Endothelial cell of umbilical vein (primary cell): ENCODE data around the gene TMEM269. TPM values are rescaled to one million over a fixed set of nuclear protein-coding genes. Genes with fewer than 3 reads are reported as not detected.
"Not testable (repeated sequence)": the region's sequence is repeated elsewhere in the genome, so short reads cannot be mapped to it uniquely, and the experiment has no call there.

ENCODE experiments used
- BruUV-seq: library from RNA; stranded (reverse); fragments of 400-500 nt; replicated peaks from 2 replicates; lab custom pipeline; 2021; lab: Mats Ljungman, UMichigan
- CTCF ChIA-PET: fragments of 300-600, 350-600 bp; sonication (Branson Sonifier 250); formaldehyde crosslinking; loops from one replicate; lab custom pipeline; 2021; ENCODE audit warnings: antibody characterized with exemption, inconsistent platforms; lab: Charles Lee
- POLR2A ChIA-PET: fragments of 300-600, 350-600 bp; sonication (Branson Sonifier 250); formaldehyde crosslinking; loops from one replicate; lab custom pipeline; 2021; ENCODE audit warnings: antibody characterized with exemption, inconsistent platforms; lab: Charles Lee
- DNase-seq: peaks from one replicate; pipeline ENCODE4 v3.0.0-alpha.2; 2011; ENCODE audit warnings: low read depth, low spot score
- FAIRE-seq: peaks from 2 replicates; lab custom pipeline; 2011; peaks lifted over from hg19 to GRCh38; lab: Jason Lieb, UNC
- H2AFZ ChIP-seq: 2 replicates; pipeline ENCODE4 v1.6.0; 2012; ENCODE audit warnings: low read depth, low read length, control low read depth, inconsistent platforms
- H3K27ac ChIP-seq: 2 replicates; pipeline ENCODE4 v1.5.1; 2011; ENCODE audit warnings: low read depth, mild to moderate bottlenecking, control low read depth, low read length, moderate library complexity; ENCODE audit not compliant: insufficient read depth
- H3K27me3 ChIP-seq, 2 experiments: 2 replicates each; pipeline versions ENCODE4 v1.6.0 to v1.6.1; 2011; ENCODE audit warnings: low read length in 2 of 2, mixed read lengths in 1 of 2; ENCODE audit not compliant: control insufficient read depth in 2 of 2, insufficient read depth in 2 of 2
- H3K36me3 ChIP-seq, 2 experiments: 2 replicates in 1 of 2; 3 replicates in 1 of 2; pipeline ENCODE4 v1.5.1; 2011; ENCODE audit warnings: low read length in 2 of 2, mild to moderate bottlenecking in 1 of 2, moderate library complexity in 1 of 2; ENCODE audit not compliant: control insufficient read depth in 2 of 2, insufficient read depth in 2 of 2; ENCODE audit errors: extremely low read depth in 1 of 2
- H3K4me1 ChIP-seq: 3 replicates; pipeline ENCODE4 v1.5.1; 2011; ENCODE audit warnings: mild to moderate bottlenecking, low read length; ENCODE audit not compliant: control insufficient read depth, insufficient read depth; ENCODE audit errors: extremely low read depth
- H3K4me2 ChIP-seq: 2 replicates; pipeline ENCODE4 v1.6.1; 2011; ENCODE audit warnings: low read length, control low read depth, mixed read lengths; ENCODE audit not compliant: insufficient read depth
- H3K4me3 ChIP-seq, 3 experiments: fragments of 200-600 bp in 1 of 3; sonication (generic), shearing (Covaris generic) in 1 of 3; replicated peaks in 1 of 3; 2 replicates each; pipeline ENCODE4 v1.5.1; 2011 to 2016; ENCODE audit warnings: control low read depth in 3 of 3, low read length in 3 of 3, mild to moderate bottlenecking in 2 of 3, inconsistent platforms in 1 of 3, low read depth in 1 of 3, moderate library complexity in 1 of 3; ENCODE audit not compliant: insufficient read depth in 1 of 3
- H3K79me2 ChIP-seq: 2 replicates; pipeline ENCODE4 v1.6.0; 2012; ENCODE audit warnings: low read length, inconsistent platforms; ENCODE audit not compliant: control insufficient read depth, insufficient read depth
- H3K9ac ChIP-seq: replicated peaks from 2 replicates; pipeline ENCODE3; 2011; ENCODE audit warnings: low read length, control low read depth; ENCODE audit not compliant: insufficient read depth; ENCODE audit errors: extremely low read depth
- H3K9me1 ChIP-seq: replicated peaks from 3 replicates; pipeline ENCODE4 v1.6.0; 2011; ENCODE audit warnings: mild to moderate bottlenecking, low read length; ENCODE audit not compliant: control insufficient read depth, insufficient read depth; ENCODE audit errors: extremely low read depth
- H3K9me3 ChIP-seq: replicated peaks from 2 replicates; pipeline ENCODE4 v1.5.1; 2012; ENCODE audit warnings: low read length, inconsistent platforms; ENCODE audit not compliant: control insufficient read depth, insufficient read depth
- H4K20me1 ChIP-seq: replicated peaks from 2 replicates; pipeline ENCODE3; 2011; ENCODE audit warnings: mild to moderate bottlenecking, low read length; ENCODE audit not compliant: control insufficient read depth, insufficient read depth; ENCODE audit errors: extremely low read depth
- EZH2 ChIP-seq: IDR thresholded peaks from 2 replicates; pipeline ENCODE4 v1.6.1; 2012; ENCODE audit warnings: borderline replicate concordance, low read depth, mild to moderate bottlenecking, moderate library complexity, low read length, inconsistent platforms; ENCODE audit not compliant: severe bottlenecking
- FOS ChIP-seq: IDR thresholded peaks from 2 replicates; pipeline ENCODE4 v1.6.1; 2011; ENCODE audit warnings: mild to moderate bottlenecking, low read length, moderate library complexity, borderline replicate concordance; ENCODE audit not compliant: insufficient read depth
- GATA2 ChIP-seq: IDR thresholded peaks from 2 replicates; pipeline ENCODE4 v1.7.0; 2011; ENCODE audit warnings: low read depth, mild to moderate bottlenecking, moderate library complexity, mixed read lengths, low read length; ENCODE audit not compliant: insufficient read length, insufficient read depth
- JUN ChIP-seq: IDR thresholded peaks from 2 replicates; pipeline ENCODE4 v1.6.1; 2011; ENCODE audit warnings: borderline replicate concordance, low read depth; ENCODE audit not compliant: insufficient read length, insufficient read depth
- MYC ChIP-seq: IDR thresholded peaks from one replicate; pipeline ENCODE4 v1.6.1; 2011; ENCODE audit warnings: mild to moderate bottlenecking, low read depth, low read length
- POLR2A ChIP-seq: IDR thresholded peaks from 2 replicates; pipeline ENCODE4 v1.6.1; 2012; ENCODE audit warnings: low read depth, mild to moderate bottlenecking, control low read depth, low read length
- POLR2AphosphoS5 ChIP-seq: IDR thresholded peaks from 2 replicates; pipeline ENCODE4 v1.6.1; 2012; ENCODE audit warnings: low read depth, mild to moderate bottlenecking, control low read depth, low read length, moderate library complexity; ENCODE audit not compliant: insufficient read depth
- dilution Hi-C: fragments of 300-500 bp; cut with MboI; formaldehyde crosslinking; loops from one replicate; pipeline ENCODE4 v1.15.0; 2019; ENCODE audit warnings: low sequenced_read_pairs; ENCODE audit not compliant: extremely low pct_ligation_motif_present
- intact Hi-C: fragments of 100-400 bp; cut with micrococcal nuclease; formaldehyde crosslinking; loops from one replicate; pipeline ENCODE4 v1.10.0; 2022
- polyA plus RNA-seq, 4 experiments: library from polyadenylated mRNA; depleted of rRNA in 3 of 4; stranded (reverse) in 3 of 4; unstranded in 1 of 4; fragments of >200 nt; gene quantifications; 2 replicates each; pipeline versions ENCODE4 v1.2.1 to v1.2.3, GENCODE V29; 2011 to 2012; ENCODE audit warnings: missing spikeins in 1 of 4
- total RNA-seq: library from RNA; stranded (reverse); gene quantifications from 2 replicates; pipeline ENCODE4 v1.2.3, GENCODE V29; 2021
- TF ChIP-seq, protein P1 (sequence below), 2 donors: IDR thresholded peaks; 1 replicate in 1 of 2; 2 replicates in 1 of 2; pipeline ENCODE4 v1.5.1; 2011; ENCODE audit warnings: low read length in 2 of 2, mild to moderate bottlenecking in 2 of 2, moderate library complexity in 2 of 2, control low read depth in 1 of 2, inconsistent platforms in 1 of 2, low read depth in 1 of 2; ENCODE audit not compliant: insufficient read depth in 1 of 2; ENCODE audit errors: extremely low read depth in 1 of 2
- TF ChIP-seq, protein P2 (sequence below): IDR thresholded peaks from 2 replicates; pipeline ENCODE4 v1.6.1; 2011; ENCODE audit not compliant: insufficient read depth, insufficient read length

TMEM269 gene
- total and polyA plus RNA-seq, 2 donors (not counting 3 experiments of a cell fraction or from before 2014, with no cell fraction given) = 0.03 TPM; not detected in 1

DNA sequence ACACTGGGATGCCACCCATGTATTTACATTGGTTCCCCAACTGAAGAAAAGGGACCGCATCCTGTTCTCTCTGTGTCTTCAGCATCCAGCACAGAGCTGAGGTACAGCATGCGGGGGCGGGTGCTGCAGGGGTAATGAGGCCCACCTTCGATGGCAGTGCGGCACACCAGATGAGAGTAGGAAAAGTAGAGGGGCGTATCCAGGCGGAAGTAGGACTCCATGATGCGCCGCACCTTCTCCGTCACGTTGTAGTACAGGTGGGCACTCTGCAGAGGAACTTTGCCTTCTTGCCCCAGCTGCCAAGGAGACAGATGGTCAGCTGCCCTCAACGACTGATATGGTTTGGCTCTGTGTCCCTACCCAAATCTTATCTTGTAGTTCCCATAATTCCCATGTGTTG, 34.8 kb upstream of the TMEM269 start:
- Histone ChIP-seq H3K27me3 (no peaks in the 10 kb centered on the region), H2AFZ (no peak overlapping the region), H3K27ac (no peak overlapping the region), H3K36me3 (peaks cover 17 to 62% of the 10 kb centered on the region in 2 experiments), H3K9me3 (no peaks in the 10 kb centered on the region), H3K4me1 (no peaks in the 10 kb centered on the region), H3K9ac (no peak overlapping the region), H3K79me2 (no peaks in the 10 kb centered on the region), H4K20me1 (no peaks in the 10 kb centered on the region), H3K4me3 (no peak overlapping the region), H3K4me2 (no peak overlapping the region), H3K9me1 (no peaks in the 10 kb centered on the region)
- CTCF ChIA-PET = interaction anchor here (1.1 to 3.0 kb wide), 2 partner anchors 16 to 172 kb away, joined by 3 to 18 read pairs; no protein-coding TSS in a partner anchor
- POLR2A ChIA-PET = no interaction called here
- no TSS peak for BruUV-seq
- TF ChIP-seq JUN (no peak), GATA2 (no peak), FOS (no peak), POLR2A (no peak), EZH2 (no peak), MYC (no peak), POLR2AphosphoS5 (no peak)
- TF ChIP-seq, protein P1, sequence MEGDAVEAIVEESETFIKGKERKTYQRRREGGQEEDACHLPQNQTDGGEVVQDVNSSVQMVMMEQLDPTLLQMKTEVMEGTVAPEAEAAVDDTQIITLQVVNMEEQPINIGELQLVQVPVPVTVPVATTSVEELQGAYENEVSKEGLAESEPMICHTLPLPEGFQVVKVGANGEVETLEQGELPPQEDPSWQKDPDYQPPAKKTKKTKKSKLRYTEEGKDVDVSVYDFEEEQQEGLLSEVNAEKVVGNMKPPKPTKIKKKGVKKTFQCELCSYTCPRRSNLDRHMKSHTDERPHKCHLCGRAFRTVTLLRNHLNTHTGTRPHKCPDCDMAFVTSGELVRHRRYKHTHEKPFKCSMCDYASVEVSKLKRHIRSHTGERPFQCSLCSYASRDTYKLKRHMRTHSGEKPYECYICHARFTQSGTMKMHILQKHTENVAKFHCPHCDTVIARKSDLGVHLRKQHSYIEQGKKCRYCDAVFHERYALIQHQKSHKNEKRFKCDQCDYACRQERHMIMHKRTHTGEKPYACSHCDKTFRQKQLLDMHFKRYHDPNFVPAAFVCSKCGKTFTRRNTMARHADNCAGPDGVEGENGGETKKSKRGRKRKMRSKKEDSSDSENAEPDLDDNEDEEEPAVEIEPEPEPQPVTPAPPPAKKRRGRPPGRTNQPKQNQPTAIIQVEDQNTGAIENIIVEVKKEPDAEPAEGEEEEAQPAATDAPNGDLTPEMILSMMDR (IDR thresholded peaks at IDR 0.05; ENCODE audit: extremely low read depth in 1 of 2, insufficient read depth in 1 of 2, low read depth in 1 of 2, low read length in 2 of 2) = no peak
- TF ChIP-seq, protein P2, sequence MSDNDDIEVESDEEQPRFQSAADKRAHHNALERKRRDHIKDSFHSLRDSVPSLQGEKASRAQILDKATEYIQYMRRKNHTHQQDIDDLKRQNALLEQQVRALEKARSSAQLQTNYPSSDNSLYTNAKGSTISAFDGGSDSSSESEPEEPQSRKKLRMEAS = no peak
- FAIRE-seq (no peak), DNase-seq (no peak)
- intact Hi-C loops (no loop called here), dilution Hi-C loops (no loop called here)

DNA sequence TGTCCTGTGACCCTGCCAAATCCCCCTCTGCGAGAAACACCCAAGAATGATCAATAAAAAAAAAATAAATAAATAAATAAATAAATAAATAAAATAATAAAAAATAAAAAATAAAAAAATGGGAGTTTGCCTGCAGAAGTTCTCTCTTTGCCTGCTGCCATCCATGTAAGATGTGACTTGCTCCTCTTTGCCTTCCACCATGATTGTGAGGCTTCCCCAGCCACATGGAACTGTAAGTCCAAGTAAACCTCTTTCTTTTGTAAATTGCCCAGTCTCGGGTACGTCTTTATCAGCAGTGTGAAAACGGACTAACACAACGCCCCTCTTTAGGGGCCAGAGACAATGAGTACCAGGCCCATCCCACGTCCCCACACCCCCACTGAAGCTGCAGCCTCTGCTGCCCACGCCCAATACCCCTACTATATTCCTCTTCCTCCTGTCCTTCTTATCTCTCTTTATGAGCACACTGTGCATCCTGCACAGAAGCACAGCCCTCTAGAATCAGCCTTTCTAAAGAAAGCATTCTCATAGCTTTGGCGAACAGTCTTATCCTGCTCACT, 33.2 kb upstream of the TMEM269 start:
- intact Hi-C loops, dilution Hi-C loops, CTCF ChIA-PET, H3K4me3 ChIP-seq, H3K9me3 ChIP-seq, POLR2A ChIA-PET, H2AFZ ChIP-seq, H3K4me1 ChIP-seq, FAIRE-seq, H3K9ac ChIP-seq, H3K27me3 ChIP-seq, H3K9me1 ChIP-seq, H4K20me1 ChIP-seq, H3K79me2 ChIP-seq, H3K4me2 ChIP-seq, BruUV-seq, H3K27ac ChIP-seq, DNase-seq: not testable (repeated sequence)
- H3K36me3 ChIP-seq = peaks cover 30 to 70% of the 10 kb centered on the region in 2 experiments
